Central memory CD4-positive, alpha-beta T cell (primary cell): ENCODE data around the gene SLC35A1.
A peak's percentile ranks its signal among the peaks of the same experiment; 100 is the strongest.
"Not testable (repeated sequence)": the region's sequence is repeated elsewhere in the genome, so short reads cannot be mapped to it uniquely, and the experiment has no call there.

Source experiments
- DNase-seq: peaks from one replicate; pipeline ENCODE4 v3.0.0; 2022
- total RNA-seq, 3 experiments: gene quantifications; one replicate each; lab custom pipeline; 2026; lab: John Stamatoyannopoulos, UW

The SLC35A1 gene, protein sequence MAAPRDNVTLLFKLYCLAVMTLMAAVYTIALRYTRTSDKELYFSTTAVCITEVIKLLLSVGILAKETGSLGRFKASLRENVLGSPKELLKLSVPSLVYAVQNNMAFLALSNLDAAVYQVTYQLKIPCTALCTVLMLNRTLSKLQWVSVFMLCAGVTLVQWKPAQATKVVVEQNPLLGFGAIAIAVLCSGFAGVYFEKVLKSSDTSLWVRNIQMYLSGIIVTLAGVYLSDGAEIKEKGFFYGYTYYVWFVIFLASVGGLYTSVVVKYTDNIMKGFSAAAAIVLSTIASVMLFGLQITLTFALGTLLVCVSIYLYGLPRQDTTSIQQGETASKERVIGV
- 4.4 to 14.5 (median 6.1) reads per million in 3 experiments for total RNA-seq

DNA sequence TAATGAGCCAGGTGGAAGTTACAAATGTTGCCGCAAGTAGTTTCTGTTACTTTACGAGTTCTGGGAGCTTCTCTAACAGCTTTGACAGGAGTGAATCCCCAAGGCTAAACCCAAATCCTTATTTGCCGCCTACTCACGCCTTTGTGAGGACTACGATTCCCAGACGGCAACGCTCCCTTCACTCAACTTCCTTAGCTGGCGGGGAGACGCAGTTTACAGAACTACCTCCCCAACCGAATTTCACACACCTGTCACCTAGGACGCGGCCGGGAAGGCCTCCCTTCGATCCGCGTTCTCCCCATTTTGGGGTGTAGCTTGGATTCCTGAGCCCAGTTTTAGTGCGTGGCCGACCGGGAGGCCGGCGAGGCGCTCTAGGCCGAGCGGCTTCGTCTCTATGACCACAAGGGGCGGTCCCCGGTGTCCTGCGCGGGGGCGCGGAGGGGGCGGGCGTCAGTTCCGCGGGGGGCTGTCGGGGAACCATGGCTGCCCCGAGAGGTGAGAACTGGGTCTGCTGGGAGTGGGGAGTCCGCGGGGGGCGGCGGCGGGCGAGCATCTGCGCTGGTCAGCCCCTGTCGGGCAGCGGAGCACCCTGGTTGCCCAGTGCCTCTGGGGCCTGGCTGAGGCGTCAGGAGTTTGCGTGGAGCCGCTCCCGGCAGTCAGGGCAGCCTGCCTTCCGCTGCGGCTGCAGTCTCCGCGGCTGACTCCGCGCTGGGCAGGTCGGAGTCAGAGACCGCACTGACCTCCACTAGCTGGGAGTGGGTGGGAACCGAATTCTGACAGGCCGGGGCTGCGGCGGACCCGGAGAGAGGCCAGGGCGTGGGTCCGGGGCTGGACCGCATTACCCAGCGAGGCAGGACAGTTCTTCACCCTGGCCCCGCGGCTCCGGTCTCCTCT lies at the start of gene SLC35A1:
Gene SLC35A1 (plus strand): TSS at position 450 of the 894 bp plus-strand sequence. CDS start 30 bp downstream, at position 480.
- DNase-seq = peak; percentile 81

DNA sequence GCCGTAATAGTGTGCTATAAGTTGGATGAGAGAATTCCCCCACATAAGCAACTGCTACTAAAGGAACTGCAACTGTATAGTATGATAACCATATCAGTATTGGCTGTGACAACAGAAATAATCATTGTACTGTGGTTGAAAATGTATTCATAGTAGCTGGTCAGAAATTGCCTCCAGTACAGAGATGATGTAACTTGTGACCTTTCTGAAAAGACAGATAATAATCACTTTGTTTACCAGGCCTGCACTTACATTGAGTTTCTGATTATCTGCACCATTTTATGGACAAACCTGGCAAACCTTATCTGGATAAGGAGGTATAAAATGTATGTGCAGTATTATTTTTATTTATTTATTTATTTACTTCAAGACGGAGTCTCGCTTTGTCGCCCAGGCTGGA lies 46.0 kb upstream of the SLC35A1 start:
- DNase-seq = no peak

DNA sequence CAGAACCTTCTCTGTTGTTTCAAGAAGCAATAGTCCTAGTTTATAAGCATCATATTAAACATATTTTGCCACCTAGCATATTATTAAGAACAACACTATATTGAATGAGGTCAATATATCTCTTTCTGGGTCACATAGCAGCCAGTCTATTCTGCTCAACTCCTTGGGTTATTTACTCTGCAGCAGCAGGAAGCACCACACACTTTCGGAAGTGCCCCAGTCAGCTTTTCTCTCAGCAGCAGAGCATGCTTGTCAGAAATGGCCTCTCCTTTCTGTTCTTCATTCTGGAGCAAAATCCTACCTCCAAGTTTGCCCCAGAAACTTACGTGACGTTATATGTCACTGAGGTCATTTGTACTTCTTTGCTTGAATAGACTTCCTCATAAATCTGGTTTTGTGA lies 42.3 kb upstream of the SLC35A1 start:
- no peak for DNase-seq

DNA sequence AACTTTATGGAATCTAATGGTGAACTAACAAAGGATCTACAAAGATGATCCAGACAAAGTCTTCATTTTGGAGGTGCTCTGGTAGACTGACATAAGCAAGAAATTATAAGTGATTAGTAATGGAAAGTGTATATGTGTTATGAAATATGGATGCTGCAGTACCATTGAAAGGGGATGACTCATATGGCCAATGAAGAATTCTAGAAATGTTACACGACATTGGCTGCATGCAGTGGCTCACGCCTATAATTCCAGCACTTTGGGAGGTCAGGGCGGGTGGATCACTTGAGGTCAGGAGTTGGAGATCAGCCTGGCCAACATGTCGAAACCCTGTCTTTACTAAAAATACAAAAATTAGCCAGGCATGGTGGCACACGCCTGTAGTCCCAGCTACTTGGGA lies 41.5 kb upstream of the SLC35A1 start:
- no peak for DNase-seq

DNA sequence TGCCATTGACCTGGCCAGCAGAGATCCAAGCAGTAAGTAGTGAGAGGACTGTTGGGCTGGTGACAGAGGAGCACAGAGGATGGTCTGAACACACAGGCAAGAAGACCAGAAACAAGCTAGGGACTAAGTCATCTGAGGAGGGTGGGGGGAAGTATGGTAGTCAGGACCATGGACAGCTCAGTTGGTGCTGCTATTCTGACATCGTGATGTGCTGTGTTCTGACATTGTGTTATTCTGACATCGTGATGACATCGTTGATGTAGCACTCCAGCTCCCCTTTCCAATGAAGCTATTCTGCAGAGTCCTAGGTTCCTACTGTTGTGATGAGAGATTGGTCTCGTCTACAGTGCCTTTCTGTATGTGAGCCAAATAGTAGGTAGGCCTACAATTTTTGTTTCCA lies 36.3 kb upstream of the SLC35A1 start:
- peak; percentile 20 for DNase-seq

DNA sequence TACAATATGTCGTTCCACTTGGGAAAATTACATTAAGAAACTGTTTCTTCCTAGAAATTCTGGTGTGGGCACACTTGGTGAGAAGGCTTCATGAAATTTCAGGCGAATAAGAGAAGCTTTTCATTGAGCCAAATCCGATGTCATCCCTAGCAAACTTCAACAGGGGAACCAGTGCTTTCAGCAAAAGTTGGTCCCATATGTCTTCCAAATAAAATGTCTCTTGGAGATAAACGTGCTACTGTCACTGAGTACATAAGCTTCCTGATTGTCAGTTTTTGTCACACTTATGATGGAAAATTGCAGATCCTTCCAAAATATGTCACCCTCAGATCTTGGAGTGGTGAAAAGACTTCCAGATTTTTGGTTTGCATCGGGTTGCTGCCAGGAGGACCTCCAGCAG lies 31.1 kb upstream of the SLC35A1 start:
- DNase-seq = no peak

DNA sequence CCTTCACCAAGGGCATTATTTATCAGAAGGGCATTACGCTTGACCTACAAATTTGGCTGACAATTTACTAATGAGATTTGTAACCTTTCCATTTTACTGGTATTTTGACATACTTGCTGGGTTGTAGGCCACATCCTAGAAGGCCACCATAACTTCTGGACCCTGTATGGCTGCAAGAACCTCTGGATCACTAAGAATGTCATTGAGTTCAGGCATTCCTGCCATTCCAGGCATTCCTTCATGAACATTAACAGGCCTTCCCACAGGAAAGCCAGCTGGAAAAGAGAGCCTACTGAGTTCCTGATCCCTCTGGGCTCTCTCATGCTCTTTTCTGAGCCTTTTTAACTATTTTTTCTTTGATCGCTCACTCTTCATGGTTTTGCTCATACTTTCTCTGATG lies 28.4 kb upstream of the SLC35A1 start:
- DNase-seq = no peak

DNA sequence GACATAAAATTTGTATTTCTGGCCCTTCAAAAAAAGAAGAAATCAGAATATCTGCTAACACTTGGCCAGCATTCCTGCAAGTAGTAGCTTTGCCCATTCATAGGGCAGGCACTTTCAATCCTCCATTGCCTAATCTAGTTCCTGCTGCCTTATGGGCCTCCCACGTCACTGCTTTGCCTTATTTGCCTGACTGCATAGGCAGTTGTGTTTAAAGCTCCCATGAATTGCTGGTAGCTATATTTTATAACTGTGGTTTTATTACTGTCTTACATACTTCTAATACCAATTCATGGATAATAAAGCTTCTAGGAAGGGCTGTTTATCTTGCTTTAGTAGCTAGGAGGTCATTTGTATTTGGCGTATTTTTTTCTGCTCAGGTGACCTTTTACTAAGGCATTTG lies 7.7 kb upstream of the SLC35A1 start:
- DNase-seq = no peak

DNA sequence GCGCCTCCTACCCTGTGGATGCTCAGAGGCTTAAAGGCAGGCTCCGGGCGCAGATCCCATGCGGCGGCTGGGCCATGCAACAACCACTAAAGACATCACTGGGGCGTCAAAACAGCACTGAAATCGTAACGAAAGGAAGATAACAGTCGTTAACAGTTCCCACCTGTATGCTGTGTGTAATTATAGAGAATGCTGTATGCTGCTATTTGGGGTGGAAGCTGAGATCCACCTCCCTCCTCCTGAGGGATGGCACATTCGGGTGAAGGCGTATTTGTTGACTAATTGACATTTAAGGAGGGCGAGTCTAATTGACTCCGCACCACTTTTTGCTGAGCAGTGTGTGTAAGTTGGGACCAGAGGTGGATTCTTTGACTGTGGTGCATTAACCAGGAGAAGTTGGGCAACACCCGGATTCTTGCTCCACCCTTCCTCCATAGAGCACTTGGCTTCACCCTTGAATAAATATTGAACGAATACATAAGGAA lies 687 bp downstream of the SLC35A1 start:
- DNase-seq = peak; percentile 57

DNA sequence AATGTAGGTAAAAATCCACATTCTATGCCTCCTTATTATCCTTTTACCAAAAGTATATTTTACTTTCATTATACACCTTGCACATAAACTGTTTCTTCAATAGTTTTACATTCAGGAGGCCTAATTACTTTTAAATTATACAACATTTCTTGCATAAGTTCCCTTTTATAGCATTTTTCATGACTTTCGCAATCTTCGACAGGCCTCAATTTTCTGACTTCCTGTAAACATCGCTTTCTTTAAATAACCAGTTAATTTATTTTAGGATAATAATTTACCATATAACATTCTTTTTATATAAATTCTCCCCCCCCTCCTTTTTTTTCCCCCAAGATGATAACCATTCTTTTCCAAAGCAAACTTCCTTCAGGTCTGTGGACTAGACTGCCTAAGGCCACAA lies 9.2 kb downstream of the SLC35A1 start:
- no peak for DNase-seq

DNA sequence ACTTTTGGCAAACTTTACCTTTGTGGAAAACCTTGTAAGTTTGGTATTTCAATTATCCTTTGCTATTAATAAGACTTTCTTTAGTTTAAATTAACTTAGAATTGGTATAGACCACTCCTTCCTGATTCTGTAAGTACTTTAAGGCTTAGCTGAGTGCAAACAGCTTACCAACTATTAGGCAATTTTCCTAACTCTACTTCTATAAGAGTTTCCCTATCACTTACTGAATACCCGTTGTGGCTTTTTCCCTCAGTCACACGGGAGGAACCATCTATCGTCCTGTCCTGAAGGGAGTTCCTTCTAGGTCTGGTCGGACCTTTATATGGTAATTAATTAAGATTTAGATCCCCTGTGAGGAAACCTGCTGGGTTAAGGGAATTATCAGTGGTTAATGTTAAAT lies 9.6 kb downstream of the SLC35A1 start:
- no peak for DNase-seq

DNA sequence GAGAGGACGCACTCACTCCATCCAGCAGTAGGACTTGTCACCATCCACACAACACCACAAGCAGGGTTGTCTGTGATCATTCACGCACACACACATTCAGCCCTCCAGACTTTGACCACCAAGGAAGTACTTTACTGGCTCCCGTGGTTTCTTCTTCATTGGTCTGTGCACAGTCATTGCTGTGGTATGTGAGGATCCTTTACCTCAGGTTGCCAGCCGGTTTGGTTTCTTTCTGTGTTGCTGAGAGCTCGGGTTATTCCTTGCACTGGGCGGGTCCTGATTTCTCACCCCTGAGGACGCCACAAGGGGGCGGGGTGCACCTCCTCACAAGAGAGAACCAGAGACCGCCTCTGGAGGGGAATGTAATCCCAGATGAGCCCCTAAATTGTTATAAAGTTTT lies 11.2 kb downstream of the SLC35A1 start:
- no peak for DNase-seq

DNA sequence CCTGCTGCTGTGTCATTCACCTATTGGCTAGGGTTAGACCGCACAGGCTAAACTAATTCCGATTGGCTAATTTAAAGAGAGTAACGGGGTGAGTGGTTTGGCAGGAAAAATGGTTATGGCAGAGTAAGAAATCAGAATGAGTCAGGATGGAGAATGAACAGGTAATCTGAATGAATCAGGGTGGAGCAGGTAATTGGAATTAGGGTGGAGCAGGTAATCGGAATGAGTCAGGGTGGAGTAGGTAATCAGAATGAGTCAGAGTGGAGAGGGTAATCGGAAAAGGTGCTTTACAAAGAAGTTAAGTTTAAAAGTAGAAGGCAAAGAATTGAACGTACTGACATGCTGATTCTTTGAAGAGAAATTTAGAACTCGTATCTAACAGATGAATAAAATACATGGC lies 11.7 kb downstream of the SLC35A1 start:
- DNase-seq = no peak

DNA sequence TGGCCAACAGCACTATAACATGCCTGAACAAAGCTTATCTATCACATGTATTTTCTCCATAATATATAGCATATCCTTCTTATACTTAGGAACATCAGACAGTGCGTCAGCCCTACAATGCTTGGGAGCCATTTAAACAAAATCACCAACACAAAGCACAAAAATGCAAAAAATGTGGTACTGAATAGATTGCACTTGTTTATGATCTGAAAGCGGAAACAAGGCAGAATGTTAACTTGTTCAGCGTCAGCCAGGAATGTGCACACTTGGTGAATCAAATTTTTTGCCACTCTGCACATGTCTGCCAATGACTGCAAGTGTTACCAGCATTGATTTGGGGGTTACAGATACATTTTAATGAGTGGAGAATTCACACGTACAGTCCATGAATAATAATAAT lies 14.8 kb downstream of the SLC35A1 start:
- no peak for DNase-seq

DNA sequence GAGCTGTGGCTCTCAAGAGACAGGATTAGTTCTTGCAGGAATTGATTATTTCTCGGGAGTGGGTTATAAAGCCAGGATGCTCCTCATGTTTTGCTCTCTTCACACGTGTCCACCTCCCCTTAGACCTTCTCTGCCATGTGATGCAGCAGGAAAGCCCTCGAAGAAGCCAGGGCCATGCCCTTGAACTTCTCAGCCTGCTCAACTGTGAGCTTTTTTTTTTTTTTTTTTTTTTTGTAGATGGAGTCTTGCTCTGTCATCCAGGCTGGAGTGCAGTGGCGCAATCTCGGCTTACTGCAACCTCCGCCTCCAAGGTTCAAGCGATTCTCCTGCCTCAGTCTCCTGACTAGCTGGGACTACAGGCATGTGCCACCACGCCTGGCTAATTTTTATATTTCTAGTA lies 16.6 kb downstream of the SLC35A1 start:
- not testable (repeated sequence) for DNase-seq

DNA sequence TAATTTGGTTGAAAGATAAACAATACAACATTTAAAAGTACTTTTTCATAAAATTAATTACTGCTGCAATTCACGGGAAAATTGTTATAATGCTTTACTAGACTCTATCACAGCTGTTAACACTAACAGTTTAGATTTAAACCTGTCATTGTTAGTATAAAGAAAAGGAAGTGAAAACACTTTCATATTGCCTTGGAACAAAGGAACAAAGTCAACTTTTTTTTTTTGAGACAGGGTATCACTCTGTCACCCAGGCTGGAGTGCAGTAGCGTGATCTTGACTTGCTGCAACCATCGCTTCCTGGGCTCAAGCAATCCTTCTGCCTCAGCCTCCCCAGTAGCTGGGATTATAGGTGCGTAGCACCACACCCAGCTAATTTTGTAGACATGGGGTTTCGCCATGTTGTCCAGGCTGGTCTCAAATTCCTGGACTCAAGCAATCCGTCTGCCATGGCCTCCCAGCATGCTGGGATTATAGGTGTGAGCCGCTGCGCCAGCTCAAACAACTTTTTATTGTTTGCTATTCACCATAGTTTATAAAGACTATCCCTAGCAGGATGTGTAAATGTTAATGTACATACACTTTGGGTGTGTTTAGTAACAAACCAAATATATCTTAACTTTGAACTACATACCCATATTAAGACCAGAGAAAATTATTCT lies 22.1 kb downstream of the SLC35A1 start:
- DNase-seq = no peak

DNA sequence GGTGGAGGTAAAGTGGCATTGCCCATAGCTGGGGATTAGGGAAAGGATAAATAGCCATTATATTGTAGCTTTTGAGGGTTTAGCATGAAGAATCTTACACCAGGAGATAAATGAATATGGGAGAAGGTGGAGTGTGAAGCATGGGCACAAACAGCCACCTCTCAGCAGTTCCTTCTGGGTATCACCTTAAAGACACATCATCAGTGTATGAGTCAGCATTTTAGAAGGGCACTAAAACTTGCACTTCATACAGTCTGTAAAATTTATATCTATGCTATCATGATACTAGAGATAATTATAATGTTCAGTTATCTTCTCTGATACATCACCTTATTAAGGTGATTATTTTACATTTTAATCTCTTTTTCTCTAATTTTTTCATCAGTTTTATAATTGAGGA lies 25.3 kb downstream of the SLC35A1 start:
- no peak for DNase-seq

DNA sequence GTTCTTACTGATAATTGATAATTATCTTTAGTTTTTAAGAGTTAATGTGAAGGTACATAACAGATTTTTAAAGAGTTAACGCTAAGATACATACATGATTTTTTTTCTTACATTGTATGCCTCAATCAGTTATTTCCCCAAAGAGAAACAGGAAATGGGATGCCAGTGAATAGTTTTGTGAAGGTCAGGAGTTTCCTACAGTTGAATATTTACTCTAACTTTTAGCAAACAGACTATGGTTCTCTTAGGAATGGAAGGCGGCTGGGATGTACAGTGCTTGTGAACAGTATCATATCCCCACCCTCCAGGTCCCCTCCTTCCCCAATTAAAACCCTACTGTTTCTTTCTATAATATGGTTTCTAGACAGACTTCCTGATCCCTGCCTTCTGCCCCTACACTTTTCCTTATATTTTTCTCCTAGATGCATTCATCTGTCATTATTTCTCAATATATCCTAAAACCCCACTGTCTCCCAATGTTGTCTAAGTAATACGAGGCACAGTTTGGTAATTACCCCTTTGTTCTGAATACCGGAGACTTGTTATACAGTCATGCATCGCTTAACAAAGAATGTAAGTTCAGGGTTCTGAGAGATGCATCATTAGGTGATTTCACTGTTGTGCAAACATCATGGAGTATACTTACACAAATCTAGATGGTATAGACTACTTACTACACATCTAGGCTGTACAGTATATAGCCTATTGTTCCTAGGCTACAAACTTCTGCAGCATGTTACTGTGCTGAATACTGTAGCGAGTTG lies 29.2 kb downstream of the SLC35A1 start:
- DNase-seq = no peak

DNA sequence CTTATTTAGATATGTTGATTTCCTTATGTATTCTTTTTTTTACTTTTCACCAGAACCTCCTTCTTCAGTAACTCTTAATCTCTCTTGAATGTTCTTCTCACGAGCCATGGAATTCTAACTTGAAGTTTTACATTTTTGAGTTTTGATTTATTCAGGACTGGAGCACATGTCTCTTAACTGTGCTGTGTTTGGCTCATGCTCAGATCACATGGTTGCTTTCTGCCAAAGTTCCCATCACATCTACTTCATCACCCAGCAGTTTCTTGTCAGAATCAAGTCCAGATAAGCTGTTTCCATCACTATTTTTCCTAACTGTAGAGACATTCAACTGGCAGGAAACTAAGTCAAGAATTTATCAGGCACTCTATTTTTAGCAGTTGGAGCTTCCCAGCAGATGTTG lies 31.7 kb downstream of the SLC35A1 start:
- no peak for DNase-seq

DNA sequence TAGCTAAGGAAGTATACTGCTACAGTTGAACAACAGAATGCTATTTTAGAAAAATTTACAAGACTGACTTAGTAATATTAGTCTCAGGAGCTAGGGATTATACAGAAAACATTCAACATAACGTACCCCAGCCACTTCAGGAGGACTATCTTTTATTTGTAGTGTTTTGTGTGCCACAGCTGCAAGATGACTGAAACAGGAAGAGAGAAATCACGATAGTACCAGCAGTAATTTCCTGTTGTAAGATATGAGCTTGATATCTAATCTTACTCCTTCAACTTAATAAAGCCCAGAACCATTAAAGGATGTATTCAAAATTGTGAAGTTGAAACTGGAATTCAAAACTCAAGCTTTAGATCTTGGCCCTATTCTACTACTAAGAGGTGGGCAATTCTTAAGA lies 42.1 kb downstream of the SLC35A1 start:
- DNase-seq = no peak

DNA sequence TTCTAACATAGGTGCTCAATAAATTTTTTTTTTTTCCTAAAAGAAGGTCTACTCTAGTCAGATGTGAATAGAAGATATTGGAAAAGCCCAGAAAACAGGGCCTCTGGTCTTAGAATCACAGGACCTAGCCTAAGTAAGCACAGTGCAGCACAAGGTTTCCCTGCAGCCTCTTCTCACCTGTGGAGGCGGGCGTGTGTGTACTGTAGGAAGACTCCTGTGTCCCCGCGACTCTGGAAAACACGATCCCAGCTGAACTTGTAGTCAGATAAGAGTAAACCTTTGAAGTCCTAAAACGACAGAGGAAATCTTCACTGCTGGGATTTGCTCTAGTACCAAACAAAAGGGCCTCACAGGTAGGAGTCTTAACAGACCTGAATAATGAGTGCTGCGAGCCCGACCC lies 45.7 kb downstream of the SLC35A1 start:
- DNase-seq = no peak

DNA sequence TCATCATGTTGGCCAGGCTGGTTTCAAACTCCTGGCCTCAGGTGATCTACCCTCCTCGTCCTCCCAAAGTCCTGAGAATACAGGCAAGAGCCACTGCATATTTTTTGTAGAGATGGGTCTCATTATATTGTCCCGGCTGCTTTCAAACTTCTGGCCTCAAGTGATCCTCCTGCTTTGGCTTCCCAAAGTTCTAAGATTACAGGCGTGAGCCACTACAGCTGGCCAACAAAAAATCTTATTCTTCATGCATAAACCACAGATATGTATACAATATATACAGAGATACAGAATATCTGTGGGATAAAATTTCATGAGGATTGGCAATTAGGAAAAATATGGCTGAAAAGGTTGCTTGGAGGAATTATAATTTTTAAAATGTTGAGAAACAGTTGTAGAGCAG lies 49.9 kb downstream of the SLC35A1 start:
- DNase-seq = no peak

DNA sequence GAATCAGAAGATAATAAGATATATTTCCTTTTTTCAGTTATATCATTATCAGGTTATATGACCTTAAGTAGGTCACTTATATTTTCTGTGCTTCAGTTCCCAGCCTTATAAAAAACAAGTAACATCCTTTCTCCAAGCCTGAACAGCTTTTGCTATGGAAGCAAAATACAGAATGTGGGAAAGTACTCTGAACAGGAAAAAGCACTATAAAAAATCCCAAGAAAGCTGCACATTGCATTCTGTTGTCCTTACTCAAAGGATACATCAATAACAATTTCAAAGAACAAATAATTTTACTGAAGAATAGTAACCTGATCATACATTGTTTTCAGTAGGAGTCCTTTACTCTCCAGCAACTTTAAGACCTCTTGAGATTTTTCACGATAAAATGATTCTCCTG lies 56.4 kb downstream of the SLC35A1 start:
- no peak for DNase-seq
